Upper lobe of right lung (tissue), 1 donor: Measurements from ENCODE around the gene PRR33. TPM values are rescaled to one million over a fixed set of nuclear protein-coding genes. Genes with fewer than 3 reads are reported as not detected.

Experiments
- ATAC-seq: fragments of 200-7000 bp; cut with Tn5 transposase; one replicate; pipeline ENCODE4 v1.9.1; 2020; ENCODE audit warnings: mild to moderate bottlenecking, moderate library complexity
- DNase-seq: peaks from one replicate; pipeline ENCODE4 v3.0.0-alpha.2; 2020
- H3K27ac ChIP-seq: fragments of 200-600 bp; one replicate; pipeline ENCODE4 v1.8.0; 2022
- H3K27me3 ChIP-seq: fragments of 200-600 bp; one replicate; pipeline ENCODE4 v1.8.0; 2022; ENCODE audit warnings: mild to moderate bottlenecking
- H3K36me3 ChIP-seq: fragments of 200-600 bp; one replicate; pipeline ENCODE4 v1.8.0; 2022
- H3K4me1 ChIP-seq: fragments of 200-600 bp; one replicate; pipeline ENCODE4 v1.8.0; 2022
- H3K4me3 ChIP-seq: fragments of 200-600 bp; one replicate; pipeline ENCODE4 v1.8.0; 2022; ENCODE audit warnings: mild to moderate bottlenecking
- H3K9me3 ChIP-seq: fragments of 200-600 bp; one replicate; pipeline ENCODE4 v1.8.0; 2022
- intact Hi-C: fragments of 100-400 bp; cut with DNase I; formaldehyde crosslinking; loops from one replicate; pipeline ENCODE4 v1.11.0; 2022
- total RNA-seq: library from RNA; stranded (reverse); fragmentation: NEBNext Ultra II Directional; extraction: Animal tissue kit (Norgen Biotek cat#: 25700); gene quantifications from one replicate; pipeline ENCODE4 v1.2.1, GENCODE V29; 2021
- TF ChIP-seq, protein P1 (sequence below): fragments of 200-600 bp; IDR thresholded peaks from one replicate; pipeline ENCODE4 v1.8.0; 2022; ENCODE audit warnings: antibody characterized with exemption
- donor health status: DM: no; HTN: yes; CAD: no; lungs with severe emphysema.

The PRR33 gene
- total RNA-seq, 1 donor from 2014 or later = not detected

DNA sequence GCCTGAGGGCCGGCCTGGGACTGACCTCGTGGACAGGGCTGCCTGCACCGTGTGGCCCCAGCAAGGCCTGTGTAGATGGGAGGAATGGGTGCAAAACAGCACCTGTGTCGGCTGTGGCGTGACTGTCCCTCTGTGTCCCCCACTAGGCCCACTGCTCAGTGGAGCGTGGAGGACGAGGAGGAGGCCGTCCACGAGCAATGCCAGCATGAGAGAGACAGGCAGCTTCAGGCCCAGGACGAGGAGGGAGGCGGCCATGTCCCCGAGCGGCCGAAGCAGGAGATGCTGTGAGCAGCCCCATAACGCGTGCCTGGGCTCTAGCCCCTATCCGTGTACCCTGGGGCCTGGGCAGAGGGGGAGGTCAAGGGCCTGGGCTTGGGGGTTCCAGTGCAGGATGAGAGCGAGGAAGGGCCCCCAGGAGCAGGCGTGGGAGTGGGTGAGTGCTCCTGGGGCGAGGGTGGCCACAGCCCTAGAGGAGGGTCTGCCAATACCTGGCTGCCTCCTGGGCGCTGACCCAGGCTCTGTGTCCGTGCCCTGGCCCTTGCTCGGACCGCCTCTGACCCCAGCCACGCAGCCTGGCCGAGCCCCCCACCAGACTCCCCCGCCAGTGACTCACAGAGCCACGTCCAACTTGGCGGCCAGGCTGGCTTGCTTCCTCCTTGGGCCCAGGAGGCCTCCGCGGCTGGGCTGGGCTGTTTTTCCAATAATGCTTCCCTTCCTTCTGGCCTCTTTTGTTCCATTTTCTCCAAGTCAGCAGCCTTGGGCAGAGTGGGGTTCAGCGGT is 11.6 kb downstream of the PRR33 start:
- Histone ChIP-seq H3K4me1 (peaks cover 5% of the 10 kb centered on the region), H3K4me3 (no peak overlapping the region), H3K36me3 (no peaks in the 10 kb centered on the region), H3K9me3 (no peaks in the 10 kb centered on the region), H3K27me3 (no peaks in the 10 kb centered on the region), H3K27ac (no peak overlapping the region)
- DNase-seq = peak; percentile 64
- intact Hi-C loops = no loop called here
- no peak for ATAC-seq
- TF ChIP-seq, protein P1, sequence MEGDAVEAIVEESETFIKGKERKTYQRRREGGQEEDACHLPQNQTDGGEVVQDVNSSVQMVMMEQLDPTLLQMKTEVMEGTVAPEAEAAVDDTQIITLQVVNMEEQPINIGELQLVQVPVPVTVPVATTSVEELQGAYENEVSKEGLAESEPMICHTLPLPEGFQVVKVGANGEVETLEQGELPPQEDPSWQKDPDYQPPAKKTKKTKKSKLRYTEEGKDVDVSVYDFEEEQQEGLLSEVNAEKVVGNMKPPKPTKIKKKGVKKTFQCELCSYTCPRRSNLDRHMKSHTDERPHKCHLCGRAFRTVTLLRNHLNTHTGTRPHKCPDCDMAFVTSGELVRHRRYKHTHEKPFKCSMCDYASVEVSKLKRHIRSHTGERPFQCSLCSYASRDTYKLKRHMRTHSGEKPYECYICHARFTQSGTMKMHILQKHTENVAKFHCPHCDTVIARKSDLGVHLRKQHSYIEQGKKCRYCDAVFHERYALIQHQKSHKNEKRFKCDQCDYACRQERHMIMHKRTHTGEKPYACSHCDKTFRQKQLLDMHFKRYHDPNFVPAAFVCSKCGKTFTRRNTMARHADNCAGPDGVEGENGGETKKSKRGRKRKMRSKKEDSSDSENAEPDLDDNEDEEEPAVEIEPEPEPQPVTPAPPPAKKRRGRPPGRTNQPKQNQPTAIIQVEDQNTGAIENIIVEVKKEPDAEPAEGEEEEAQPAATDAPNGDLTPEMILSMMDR = no peak

DNA sequence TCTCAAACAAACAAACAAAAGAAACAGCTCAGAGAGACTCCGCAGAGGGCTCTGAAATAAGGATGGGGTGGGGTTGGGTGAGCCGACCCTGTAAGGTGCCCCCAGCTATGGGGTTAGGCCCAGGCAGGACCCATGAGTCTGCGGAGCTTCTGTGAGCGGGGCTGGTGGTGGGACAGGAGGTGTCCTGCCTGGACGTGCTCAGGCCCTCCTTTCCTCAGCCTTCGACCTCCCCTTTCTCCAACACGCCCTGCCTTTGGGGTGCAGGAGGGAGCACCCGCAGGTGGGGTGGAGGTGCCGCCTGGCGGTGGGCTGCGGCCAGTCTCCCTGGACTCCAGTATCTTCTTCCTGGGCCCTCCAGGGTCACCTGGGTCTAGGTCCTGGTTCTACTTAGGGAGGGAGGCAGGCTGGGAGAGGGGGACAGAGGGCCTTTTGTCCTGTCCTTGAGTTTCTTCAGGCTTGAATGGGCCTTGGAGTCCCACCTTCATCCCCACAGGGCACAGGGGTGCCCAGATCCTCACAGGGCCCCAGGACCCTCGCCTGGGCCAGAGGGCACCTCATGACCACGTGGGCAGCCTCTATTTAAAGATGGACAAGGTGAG is 12.3 kb downstream of the PRR33 start:
- H3K4me1 ChIP-seq = peaks cover 5% of the 10 kb centered on the region
- H3K36me3 ChIP-seq = no peaks in the 10 kb centered on the region
- peak; percentile 60 for DNase-seq
- no peak overlapping the region for H3K27ac ChIP-seq
- intact Hi-C loops = no loop called here
- no peak overlapping the region for H3K4me3 ChIP-seq
- H3K27me3 ChIP-seq = no peaks in the 10 kb centered on the region
- TF ChIP-seq, protein P1 = no peak
- no peaks in the 10 kb centered on the region for H3K9me3 ChIP-seq
- ATAC-seq = no peak

DNA sequence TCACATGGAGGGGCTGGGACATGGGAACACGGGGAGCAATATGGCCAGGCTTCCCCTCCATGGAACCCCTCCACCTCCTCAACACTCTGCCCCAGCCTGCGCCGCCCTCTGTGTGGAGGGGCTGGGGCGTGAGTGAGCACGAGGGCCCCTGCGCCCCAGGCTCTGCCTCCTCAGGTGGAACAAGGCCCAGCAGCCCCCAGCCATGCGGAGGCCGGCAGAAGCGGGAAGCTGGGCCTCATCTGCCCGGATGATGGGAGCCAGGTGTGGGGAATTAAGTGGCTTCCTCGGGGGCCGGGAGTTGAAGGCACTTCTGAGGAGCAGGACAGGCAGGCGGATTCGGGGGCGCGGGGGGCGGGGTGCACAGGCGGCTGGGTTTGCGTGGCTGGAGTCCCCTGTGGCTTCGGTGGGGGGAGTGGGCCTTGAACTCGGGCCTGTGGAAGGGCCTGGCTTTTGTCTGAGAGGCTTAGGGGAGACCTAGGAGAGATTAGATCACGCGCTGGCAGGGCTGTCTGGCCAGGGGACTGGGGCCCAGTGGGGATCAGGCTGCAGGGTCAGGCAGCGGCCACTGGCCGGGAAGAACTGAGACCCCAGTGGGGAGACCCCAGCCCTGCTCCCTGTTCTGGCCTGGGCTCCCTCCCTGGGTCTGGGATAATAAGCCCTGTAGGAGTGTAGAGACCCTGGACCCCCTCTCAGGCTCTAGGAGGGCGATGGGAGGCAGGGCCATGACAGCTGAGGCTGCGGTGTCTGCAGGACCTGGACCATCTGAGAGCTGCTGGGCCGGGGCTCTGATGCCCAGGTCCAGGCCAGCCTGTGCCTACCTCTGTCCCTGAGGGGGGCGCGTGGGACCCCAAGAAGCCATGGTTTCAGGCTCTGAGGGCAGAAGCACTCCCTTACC is 13.3 kb downstream of the PRR33 start:
- no peaks in the 10 kb centered on the region for H3K27me3 ChIP-seq
- intact Hi-C loops = no loop called here
- peak; percentile 32 for DNase-seq
- ATAC-seq = no peak
- TF ChIP-seq, protein P1 = no peak
- H3K36me3 ChIP-seq = no peaks in the 10 kb centered on the region
- H3K9me3 ChIP-seq = no peaks in the 10 kb centered on the region
- H3K4me3 ChIP-seq = no peak overlapping the region
- H3K27ac ChIP-seq = no peak overlapping the region
- peaks cover 5% of the 10 kb centered on the region for H3K4me1 ChIP-seq

DNA sequence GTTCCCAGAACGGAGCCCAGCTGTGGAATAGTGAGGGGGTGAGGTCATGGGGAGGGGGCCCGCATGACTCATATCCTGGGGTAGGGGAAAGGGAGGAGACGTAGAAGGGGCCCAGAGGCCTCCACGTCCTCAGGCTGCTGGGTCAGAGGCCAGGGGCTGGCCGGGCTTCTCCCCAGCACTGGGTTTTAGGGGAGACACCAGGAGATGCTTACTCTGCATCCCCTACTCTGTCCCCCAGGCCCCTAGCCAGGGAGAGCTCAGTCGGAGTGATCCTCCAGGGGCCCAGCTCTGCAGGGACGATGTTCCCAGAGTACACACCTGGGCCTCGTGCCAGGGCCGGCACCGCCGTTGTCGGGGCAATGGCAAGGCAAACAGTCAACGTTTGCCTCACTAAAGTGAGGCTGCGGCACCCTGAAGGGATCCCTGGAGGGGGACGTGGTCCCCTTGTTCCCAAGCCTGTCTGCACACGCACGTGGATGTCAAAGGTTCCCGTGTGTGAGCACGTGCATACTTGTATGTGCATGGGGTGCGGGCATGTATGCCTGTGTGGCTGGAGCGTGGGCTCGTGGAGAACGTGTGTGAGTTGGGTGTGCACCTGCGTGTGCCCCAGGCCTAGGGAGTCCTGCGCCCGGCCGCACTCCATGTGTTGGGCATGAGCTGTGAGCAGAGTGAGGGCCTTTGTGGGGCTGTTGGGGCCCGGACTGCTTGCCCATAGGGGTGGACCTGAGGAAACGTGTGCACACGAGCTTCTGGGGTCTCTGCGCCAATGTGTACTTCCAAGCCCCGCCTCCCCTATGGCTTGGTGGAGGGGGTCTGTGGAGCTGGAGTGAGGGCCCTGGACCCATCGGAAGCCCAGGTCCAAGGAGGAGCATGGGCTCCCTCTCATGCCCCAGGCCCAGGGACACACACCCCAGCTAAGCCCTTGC is 14.2 kb downstream of the PRR33 start:
- TF ChIP-seq, protein P1 = no peak
- Histone ChIP-seq H3K27ac (no peak overlapping the region), H3K4me1 (peaks cover 3% of the 10 kb centered on the region), H3K4me3 (no peak overlapping the region), H3K27me3 (no peaks in the 10 kb centered on the region), H3K36me3 (no peaks in the 10 kb centered on the region), H3K9me3 (no peaks in the 10 kb centered on the region)
- intact Hi-C loops = no loop called here
- ATAC-seq (no peak), DNase-seq (peak; percentile 65)
